ENCODE measurements around the gene GBP7.

GBP7 gene

GRCh38 chr1:89100412-89100811 lies 75.4 kb downstream of the GBP7 start:
- H3K27me3 ChIP-seq (ENCODE audit: insufficient read depth, low read length): no peaks in the 10 kb centered on the region
- H3K36me3 ChIP-seq (ENCODE audit: insufficient read depth, low read depth, low read length): no peaks in the 10 kb centered on the region
- H3K9ac ChIP-seq (ENCODE audit: low read depth, low read length): no peak overlapping the region
- H3K27ac ChIP-seq (ENCODE audit: low read length): no peak overlapping the region
- no peaks in the 10 kb centered on the region for H3K4me1 ChIP-seq (ENCODE audit: insufficient read depth, low read length)
- no peak overlapping the region for H3K4me3 ChIP-seq (ENCODE audit: low read length)
- H3K9me3 ChIP-seq (ENCODE audit: insufficient read depth, low read depth, low read length): peaks cover 3% of the 10 kb centered on the region; the same call in 1 of the 2 replicates

GRCh38 chr1:89098857-89099256 lies 76.9 kb downstream of the GBP7 start:
- H3K4me1 ChIP-seq (ENCODE audit: insufficient read depth, low read length): no peaks in the 10 kb centered on the region
- H3K27ac ChIP-seq (ENCODE audit: low read length): no peak overlapping the region
- H3K36me3 ChIP-seq (ENCODE audit: insufficient read depth, low read depth, low read length): no peaks in the 10 kb centered on the region

GRCh38 chr1:89095737-89096136 lies 80.1 kb downstream of the GBP7 start:
- Histone ChIP-seq H3K4me3 (ENCODE audit: low read length) (no peak overlapping the region), H3K27ac (ENCODE audit: low read length) (no peak overlapping the region), H3K27me3 (ENCODE audit: insufficient read depth, low read length) (no peaks in the 10 kb centered on the region), H3K4me1 (ENCODE audit: insufficient read depth, low read length) (no peaks in the 10 kb centered on the region), H3K9me3 (ENCODE audit: insufficient read depth, low read depth, low read length) (peaks cover 3% of the 10 kb centered on the region; the same call in 1 of the 2 replicates), H3K9ac (ENCODE audit: low read depth, low read length) (no peak overlapping the region), H3K36me3 (ENCODE audit: insufficient read depth, low read depth, low read length) (no peaks in the 10 kb centered on the region)

More at GRCh38 chr1:89098857-89099256, 76.9 kb downstream of the GBP7 start:
- H3K9me3 ChIP-seq (ENCODE audit: insufficient read depth, low read depth, low read length): peaks cover 3% of the 10 kb centered on the region; the same call in 1 of the 2 replicates
- H3K9ac ChIP-seq (ENCODE audit: low read depth, low read length): no peak overlapping the region
- H3K4me3 ChIP-seq (ENCODE audit: low read length): no peak overlapping the region
- no peaks in the 10 kb centered on the region for H3K27me3 ChIP-seq (ENCODE audit: insufficient read depth, low read length)

GRCh38 chr1:89089962-89090361 lies 85.8 kb downstream of the GBP7 start:
- Histone ChIP-seq H3K9ac (ENCODE audit: low read depth, low read length) (no peak overlapping the region), H3K9me3 (ENCODE audit: insufficient read depth, low read depth, low read length) (no peaks in the 10 kb centered on the region), H3K27me3 (ENCODE audit: insufficient read depth, low read length) (no peaks in the 10 kb centered on the region), H3K4me1 (ENCODE audit: insufficient read depth, low read length) (peaks cover 2% of the 10 kb centered on the region; the same call in 1 of the 2 replicates), H3K27ac (ENCODE audit: low read length) (no peak overlapping the region), H3K4me3 (ENCODE audit: low read length) (no peak overlapping the region), H3K36me3 (ENCODE audit: insufficient read depth, low read depth, low read length) (no peaks in the 10 kb centered on the region)

GRCh38 chr1:89088572-89088971 lies 87.2 kb downstream of the GBP7 start:
- Histone ChIP-seq H3K4me1 (ENCODE audit: insufficient read depth, low read length) (peaks cover 2% of the 10 kb centered on the region; the same call in 1 of the 2 replicates), H3K9me3 (ENCODE audit: insufficient read depth, low read depth, low read length) (no peaks in the 10 kb centered on the region), H3K4me3 (ENCODE audit: low read length) (no peak overlapping the region), H3K9ac (ENCODE audit: low read depth, low read length) (no peak overlapping the region), H3K36me3 (ENCODE audit: insufficient read depth, low read depth, low read length) (no peaks in the 10 kb centered on the region), H3K27ac (ENCODE audit: low read length) (no peak overlapping the region), H3K27me3 (ENCODE audit: insufficient read depth, low read length) (no peaks in the 10 kb centered on the region)

GRCh38 chr1:89087241-89087640 lies 88.6 kb downstream of the GBP7 start:
- Histone ChIP-seq H3K4me3 (ENCODE audit: low read length) (no peak overlapping the region), H3K4me1 (ENCODE audit: insufficient read depth, low read length) (peaks cover 2% of the 10 kb centered on the region; the same call in 1 of the 2 replicates), H3K36me3 (ENCODE audit: insufficient read depth, low read depth, low read length) (no peaks in the 10 kb centered on the region), H3K9ac (ENCODE audit: low read depth, low read length) (no peak overlapping the region), H3K27me3 (ENCODE audit: insufficient read depth, low read length) (no peaks in the 10 kb centered on the region), H3K27ac (ENCODE audit: low read length) (no peak overlapping the region), H3K9me3 (ENCODE audit: insufficient read depth, low read depth, low read length) (no peaks in the 10 kb centered on the region)

- no peak overlapping the region for H3K27ac ChIP-seq (ENCODE audit: low read length)
- H3K27me3 ChIP-seq (ENCODE audit: insufficient read depth, low read length): no peaks in the 10 kb centered on the region
- no peaks in the 10 kb centered on the region for H3K36me3 ChIP-seq (ENCODE audit: insufficient read depth, low read depth, low read length)
- peaks cover 5% of the 10 kb centered on the region; the same call in 1 of the 2 replicates for H3K9me3 ChIP-seq (ENCODE audit: insufficient read depth, low read depth, low read length)
- no peak overlapping the region for H3K9ac ChIP-seq (ENCODE audit: low read depth, low read length)
- H3K4me1 ChIP-seq (ENCODE audit: insufficient read depth, low read length): peaks cover 2% of the 10 kb centered on the region; the same call in 1 of the 2 replicates
- H3K4me3 ChIP-seq (ENCODE audit: low read length): no peak overlapping the region
These were observed 90.0 kb downstream of the GBP7 start for GRCh38 chr1:89085781-89086180.
